K562 (cell line): ENCODE data around the gene VTN. TPM values are rescaled to one million over a fixed set of nuclear protein-coding genes. Genes with fewer than 3 reads are reported as not detected.

Source experiments
- ARID3B ChIP-seq: fragments of 250-450 bp; sonication (Bioruptor Pico); IDR thresholded peaks from 2 replicates; pipeline ENCODE4 v1.4.0; 2020; ENCODE audit warnings: borderline replicate concordance
- DNMT1 ChIP-seq: fragments of 450-650 bp; IDR thresholded peaks from 2 replicates; pipeline ENCODE4 v1.6.1; 2016; ENCODE audit warnings: antibody characterized with exemption, mild to moderate bottlenecking
- KDM1A ChIP-seq, 2 experiments: fragments of 450-650 bp; IDR thresholded peaks; 2 replicates each; pipeline ENCODE4 v1.6.1; 2016; ENCODE audit warnings: mild to moderate bottlenecking in 2 of 2
- MTA3 ChIP-seq: fragments of 450-650 bp; formaldehyde crosslinking; IDR thresholded peaks from 2 replicates; pipeline ENCODE4 v1.6.1; 2017; ENCODE audit warnings: mild to moderate bottlenecking, borderline replicate concordance
- SMARCB1 ChIP-seq: IDR thresholded peaks from 2 replicates; pipeline ENCODE4 v1.6.1; 2011; ENCODE audit warnings: improper control_type of control experiment, low read depth; ENCODE audit not compliant: insufficient read length
- TEAD1 ChIP-seq, 2 experiments: fragments of 450-650 bp in 1 of 2; sonication (generic) in 1 of 2; formaldehyde crosslinking; IDR thresholded peaks; 2 replicates each; pipeline versions ENCODE4 v1.4.0 to v1.8.0; 2020 to 2022; ENCODE audit warnings: mild to moderate bottlenecking in 2 of 2, missing genetic modification reagents in 1 of 2
- THAP12 ChIP-seq: fragments of 250-450 bp; sonication (Bioruptor Pico); IDR thresholded peaks from 2 replicates; pipeline ENCODE4 v1.9.0; 2021; ENCODE audit warnings: mild to moderate bottlenecking, inconsistent platforms
- TOE1 ChIP-seq, 2 experiments: fragments of 450-650 bp in 1 of 2; sonication (generic) in 1 of 2; formaldehyde crosslinking in 1 of 2; IDR thresholded peaks; 2 replicates each; pipeline versions ENCODE4 v1.7.1 to v1.8.0; 2016 to 2022; ENCODE audit warnings: borderline replicate concordance in 2 of 2, mild to moderate bottlenecking in 2 of 2, antibody characterized with exemption in 1 of 2, inconsistent platforms in 1 of 2, low read depth in 1 of 2, missing genetic modification reagents in 1 of 2, moderate library complexity in 1 of 2
- TRIM24 ChIP-seq, 2 experiments: fragments of 450-650 bp; IDR thresholded peaks; 2 replicates each; pipeline ENCODE4 v1.6.1; 2016
- ZNF609 ChIP-seq: sonication (generic); formaldehyde crosslinking; IDR thresholded peaks from 2 replicates; pipeline ENCODE4 v1.8.1; 2023; ENCODE audit warnings: missing genetic modification reagents, mild to moderate bottlenecking, borderline replicate concordance
- ZSCAN32 ChIP-seq: fragments of 450-650 bp; formaldehyde crosslinking; IDR thresholded peaks from 2 replicates; pipeline ENCODE4 v1.4.0; 2020; ENCODE audit warnings: mild to moderate bottlenecking, moderate library complexity
- polyA plus RNA-seq, 8 experiments: library from polyadenylated mRNA; depleted of rRNA in 4 of 8; stranded (reverse) in 5 of 8; unstranded in 3 of 8; fragments of >200 nt; fragmentation: Nextera tagmentation in 2 of 8; fragmentation: Illumina TruSeq in 1 of 8; extraction: Ambion mirVana in 2 of 8; extraction: Trizol in 1 of 8; gene quantifications; 2 replicates each; pipeline versions ENCODE4 v1.2.1 to v1.2.3, GENCODE V29; 2011 to 2014; ENCODE audit warnings: inconsistent platforms in 1 of 8, missing spikeins in 1 of 8
- total RNA-seq, 7 experiments: library from RNA; depleted of rRNA in 6 of 7; stranded (reverse); fragments of >200 nt in 6 of 7; fragmentation: Illumina TruSeq in 2 of 7; extraction: Trizol in 2 of 7; gene quantifications; 2 replicates each; pipeline versions ENCODE4 v1.2.1 to v1.2.3, GENCODE V29; 2011 to 2021; ENCODE audit warnings: low replicate concordance in 1 of 7
- TF ChIP-seq, protein P1 (sequence below): fragments of 250-450 bp; sonication (Bioruptor Pico); IDR thresholded peaks from 2 replicates; pipeline ENCODE4 v1.4.0; 2020; ENCODE audit warnings: mild to moderate bottlenecking, moderate library complexity, borderline replicate concordance
- TF ChIP-seq, protein P2 (sequence below): sonication (generic); formaldehyde crosslinking; IDR thresholded peaks from 2 replicates; pipeline ENCODE4 v1.9.0; 2022; ENCODE audit warnings: mild to moderate bottlenecking, missing genetic modification reagents

VTN gene
- total and polyA plus RNA-seq, 9 of the 15 experiments (the other 6 are each of a cell fraction or from before 2014, with no cell fraction given) = 0.13 to 1.0 (median 0.29) TPM; not detected in 1

DNA sequence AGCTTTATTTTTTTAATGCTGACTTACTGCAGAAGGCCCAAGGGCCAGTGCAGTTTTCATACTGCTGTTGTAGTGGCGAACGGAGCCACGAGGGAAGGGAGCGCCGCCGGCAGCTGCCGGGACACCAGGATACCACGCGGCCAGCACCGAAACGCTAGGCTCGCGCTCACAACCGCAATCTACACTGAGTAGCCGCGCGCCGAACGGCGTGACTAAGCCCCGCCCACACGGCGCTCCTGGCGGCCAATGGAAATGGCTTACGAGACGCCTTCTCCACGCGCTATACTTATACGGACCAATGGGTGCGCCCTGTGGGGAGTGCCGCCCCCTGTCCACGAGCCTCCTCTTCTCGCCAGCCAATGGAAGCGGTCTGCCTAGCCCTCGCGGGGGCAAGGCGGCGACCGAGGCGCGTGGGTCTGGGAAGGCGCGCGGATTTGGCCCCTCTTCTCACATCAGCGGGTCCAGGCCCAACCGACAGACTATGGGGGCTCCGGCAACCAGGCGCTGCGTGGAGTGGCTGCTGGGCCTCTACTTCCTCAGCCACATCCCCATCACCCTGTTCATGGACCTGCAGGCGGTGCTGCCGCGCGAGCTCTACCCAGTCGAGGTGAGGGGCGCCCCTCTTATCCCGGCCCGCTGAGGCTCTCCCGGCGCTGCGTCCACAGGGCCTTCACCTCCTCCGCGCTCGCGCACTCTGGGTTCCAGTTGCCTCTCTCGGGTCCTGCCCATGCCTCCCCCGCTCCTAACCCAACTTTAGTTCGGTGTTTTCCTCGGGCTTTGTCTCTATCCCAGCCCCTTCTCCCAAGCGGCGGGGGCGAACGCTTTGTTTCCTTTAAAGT lies 51.1 kb downstream of the VTN start, which contains the start of gene TMEM97 (continued):
- TF ChIP-seq, protein P1, sequence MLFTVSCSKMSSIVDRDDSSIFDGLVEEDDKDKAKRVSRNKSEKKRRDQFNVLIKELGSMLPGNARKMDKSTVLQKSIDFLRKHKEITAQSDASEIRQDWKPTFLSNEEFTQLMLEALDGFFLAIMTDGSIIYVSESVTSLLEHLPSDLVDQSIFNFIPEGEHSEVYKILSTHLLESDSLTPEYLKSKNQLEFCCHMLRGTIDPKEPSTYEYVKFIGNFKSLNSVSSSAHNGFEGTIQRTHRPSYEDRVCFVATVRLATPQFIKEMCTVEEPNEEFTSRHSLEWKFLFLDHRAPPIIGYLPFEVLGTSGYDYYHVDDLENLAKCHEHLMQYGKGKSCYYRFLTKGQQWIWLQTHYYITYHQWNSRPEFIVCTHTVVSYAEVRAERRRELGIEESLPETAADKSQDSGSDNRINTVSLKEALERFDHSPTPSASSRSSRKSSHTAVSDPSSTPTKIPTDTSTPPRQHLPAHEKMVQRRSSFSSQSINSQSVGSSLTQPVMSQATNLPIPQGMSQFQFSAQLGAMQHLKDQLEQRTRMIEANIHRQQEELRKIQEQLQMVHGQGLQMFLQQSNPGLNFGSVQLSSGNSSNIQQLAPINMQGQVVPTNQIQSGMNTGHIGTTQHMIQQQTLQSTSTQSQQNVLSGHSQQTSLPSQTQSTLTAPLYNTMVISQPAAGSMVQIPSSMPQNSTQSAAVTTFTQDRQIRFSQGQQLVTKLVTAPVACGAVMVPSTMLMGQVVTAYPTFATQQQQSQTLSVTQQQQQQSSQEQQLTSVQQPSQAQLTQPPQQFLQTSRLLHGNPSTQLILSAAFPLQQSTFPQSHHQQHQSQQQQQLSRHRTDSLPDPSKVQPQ = no peak
- TF ChIP-seq TOE1 (IDR thresholded peaks at IDR 0.05; ENCODE audit: borderline replicate concordance) (no peak), TOE1 (CRISPR knock-in tag; IDR thresholded peaks at IDR 0.05; ENCODE audit: borderline replicate concordance, low read depth) (no peak), THAP12 (CRISPR knock-in tag) (no peak; the same call in 1 of the 2 replicates), ZNF609 (no peak), KDM1A (IDR thresholded peaks at IDR 0.05) (no peak), ZSCAN32 (CRISPR knock-in tag) (no peak), TEAD1 (CRISPR knock-in tag; IDR thresholded peaks at IDR 0.05) (peak; percentile 3 to 59; a peak in 2 of 4 replicates), SMARCB1 (no peak), DNMT1 (no peak), ARID3B (CRISPR knock-in tag) (no peak), MTA3 (peak; percentile 93; the same call in 1 of the 2 replicates), TRIM24 (IDR thresholded peaks at IDR 0.05) (no peak; a peak in 1 of 4 replicates)
- TF ChIP-seq, protein P2, sequence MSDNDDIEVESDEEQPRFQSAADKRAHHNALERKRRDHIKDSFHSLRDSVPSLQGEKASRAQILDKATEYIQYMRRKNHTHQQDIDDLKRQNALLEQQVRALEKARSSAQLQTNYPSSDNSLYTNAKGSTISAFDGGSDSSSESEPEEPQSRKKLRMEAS (CRISPR knock-in tag) = peak; percentile 93
